ENCODE measurements around the gene ERMP1.
"Not testable (repeated sequence)": the region's sequence is repeated elsewhere in the genome, so short reads cannot be mapped to it uniquely, and the experiment has no call there.

ERMP1 gene, protein sequence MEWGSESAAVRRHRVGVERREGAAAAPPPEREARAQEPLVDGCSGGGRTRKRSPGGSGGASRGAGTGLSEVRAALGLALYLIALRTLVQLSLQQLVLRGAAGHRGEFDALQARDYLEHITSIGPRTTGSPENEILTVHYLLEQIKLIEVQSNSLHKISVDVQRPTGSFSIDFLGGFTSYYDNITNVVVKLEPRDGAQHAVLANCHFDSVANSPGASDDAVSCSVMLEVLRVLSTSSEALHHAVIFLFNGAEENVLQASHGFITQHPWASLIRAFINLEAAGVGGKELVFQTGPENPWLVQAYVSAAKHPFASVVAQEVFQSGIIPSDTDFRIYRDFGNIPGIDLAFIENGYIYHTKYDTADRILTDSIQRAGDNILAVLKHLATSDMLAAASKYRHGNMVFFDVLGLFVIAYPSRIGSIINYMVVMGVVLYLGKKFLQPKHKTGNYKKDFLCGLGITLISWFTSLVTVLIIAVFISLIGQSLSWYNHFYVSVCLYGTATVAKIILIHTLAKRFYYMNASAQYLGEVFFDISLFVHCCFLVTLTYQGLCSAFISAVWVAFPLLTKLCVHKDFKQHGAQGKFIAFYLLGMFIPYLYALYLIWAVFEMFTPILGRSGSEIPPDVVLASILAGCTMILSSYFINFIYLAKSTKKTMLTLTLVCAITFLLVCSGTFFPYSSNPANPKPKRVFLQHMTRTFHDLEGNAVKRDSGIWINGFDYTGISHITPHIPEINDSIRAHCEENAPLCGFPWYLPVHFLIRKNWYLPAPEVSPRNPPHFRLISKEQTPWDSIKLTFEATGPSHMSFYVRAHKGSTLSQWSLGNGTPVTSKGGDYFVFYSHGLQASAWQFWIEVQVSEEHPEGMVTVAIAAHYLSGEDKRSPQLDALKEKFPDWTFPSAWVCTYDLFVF

GRCh38 chr9:5832538-5833529, at the start of gene ERMP1:
Gene ERMP1, minus strand, starts transcription at chr9:5833117. Its CDS starts 90 bp downstream, at chr9:5833027.
- DNase-seq: peak; percentile 82

GRCh38 chr9:5882244-5883012, 49.5 kb upstream of the ERMP1 start:
- DNase-seq: not testable (repeated sequence)

DNA sequence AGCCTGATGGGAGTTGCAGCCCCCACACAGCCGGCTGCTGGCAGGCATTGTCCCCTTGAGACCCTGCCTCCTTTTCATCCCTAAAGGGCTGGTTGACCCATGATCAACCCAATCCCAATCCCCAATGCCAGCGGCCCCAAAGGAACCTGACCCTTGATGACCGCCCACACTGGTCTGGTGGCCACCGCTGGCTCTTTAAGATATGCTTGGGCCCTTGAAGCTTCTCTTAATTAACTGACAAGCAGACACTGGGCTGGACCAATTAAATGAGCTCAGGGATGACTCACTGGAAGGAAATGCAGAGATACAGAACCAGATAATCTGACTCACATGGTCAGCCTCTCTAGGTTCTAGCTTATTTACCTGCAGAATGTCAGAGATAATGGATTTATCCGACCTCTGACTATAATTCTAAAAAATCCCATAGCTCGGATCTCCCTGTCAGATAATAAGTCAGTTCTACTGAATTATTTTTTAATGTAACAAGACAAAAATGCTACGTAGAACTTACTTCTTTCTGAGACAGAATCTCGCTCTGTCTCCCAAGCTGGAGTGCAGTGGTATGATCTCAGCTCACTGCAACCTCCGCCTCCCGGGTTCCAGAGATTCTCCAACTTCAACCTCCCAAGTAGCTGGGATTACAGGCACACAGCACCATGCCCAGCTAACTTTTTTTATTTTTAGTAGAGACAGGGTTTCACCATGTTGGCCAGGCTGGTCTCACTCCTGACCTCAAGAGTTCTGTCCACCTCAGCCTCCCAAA, 46.7 kb upstream of the ERMP1 start:
- peak; percentile 90 for DNase-seq

DNA sequence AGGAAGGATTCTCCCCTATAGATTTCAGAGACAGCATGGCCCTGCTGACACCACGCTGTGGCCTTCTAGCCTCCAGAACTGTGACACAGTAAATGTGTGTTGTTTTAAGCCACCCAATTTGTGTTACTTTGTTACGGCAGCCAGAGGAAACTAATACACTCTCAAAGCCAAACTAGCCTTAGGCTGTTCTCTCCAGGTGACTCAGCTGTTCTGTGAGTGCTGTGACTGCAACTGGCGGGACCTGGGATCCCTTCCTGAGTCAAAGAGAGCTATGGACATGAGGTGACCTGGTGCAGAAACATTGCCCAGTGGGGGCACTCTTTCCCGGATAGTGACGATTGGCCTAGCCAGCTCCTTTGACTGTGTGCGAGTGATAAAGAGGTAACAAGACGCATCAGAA, 43.8 kb upstream of the ERMP1 start:
- DNase-seq: no peak

GRCh38 chr9:5876026-5876425, 43.1 kb upstream of the ERMP1 start:
- no peak for DNase-seq

DNA sequence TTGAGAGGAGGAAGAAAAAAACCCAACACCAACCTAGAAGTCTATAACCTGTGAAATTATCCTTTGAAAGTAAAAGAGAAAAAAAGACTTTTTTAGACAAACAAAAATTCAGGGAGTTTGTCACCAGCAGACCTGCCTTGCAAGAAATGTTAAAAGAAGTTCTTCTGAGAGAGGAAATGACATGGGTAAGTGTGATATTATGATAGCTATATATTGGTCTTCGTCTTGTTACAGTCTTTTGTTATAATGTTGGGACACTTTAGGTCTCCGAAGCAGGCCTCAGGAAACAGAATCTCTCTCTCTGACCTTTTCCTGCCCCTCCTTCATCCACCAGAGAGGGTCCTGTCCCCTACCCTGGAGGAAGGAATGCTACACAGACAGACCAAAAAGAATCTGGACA, 41.1 kb upstream of the ERMP1 start:
- no peak for DNase-seq

- no peak for DNase-seq
Measured at GRCh38 chr9:5873439-5873838, 40.5 kb upstream of the ERMP1 start.

DNA sequence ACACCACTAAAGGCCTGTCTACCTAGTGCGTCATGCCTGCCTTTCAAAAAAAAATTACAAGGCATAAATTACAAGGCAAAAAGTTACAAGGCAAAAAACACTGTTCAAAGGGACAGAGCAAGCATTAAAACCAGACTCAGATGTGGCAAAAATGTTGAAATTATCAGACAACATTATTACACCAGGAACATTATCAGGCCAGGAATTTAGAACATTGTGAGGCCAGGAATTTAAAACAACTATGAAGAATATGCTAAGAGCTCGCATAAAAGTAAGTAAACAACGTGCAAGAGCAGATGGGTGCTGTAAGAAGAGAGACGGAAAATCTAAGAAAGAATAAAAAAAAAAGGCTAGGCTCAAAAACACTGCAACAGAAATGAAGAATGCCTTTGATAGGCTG, 39.6 kb upstream of the ERMP1 start:
- peak; percentile 6 for DNase-seq

DNA sequence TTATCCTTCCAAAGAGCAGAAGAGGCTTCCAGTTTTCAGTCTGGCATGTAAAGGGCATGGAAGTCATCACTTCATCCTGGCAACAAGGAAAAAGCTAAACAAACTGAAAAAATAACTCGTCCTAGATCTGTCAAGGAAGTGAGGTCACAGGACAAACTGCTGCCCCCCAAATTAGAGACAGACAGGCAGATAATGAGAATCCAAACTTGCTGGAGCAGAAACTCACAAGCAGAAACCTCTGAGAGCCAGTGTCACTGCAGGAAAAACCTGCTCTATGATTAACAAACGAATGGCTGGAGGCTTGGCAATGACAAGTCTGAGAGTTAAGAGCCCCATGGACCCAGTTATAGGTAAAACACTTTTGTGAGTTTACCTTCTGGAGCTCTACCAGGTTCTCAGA, 38.9 kb upstream of the ERMP1 start:
- no peak for DNase-seq

DNA sequence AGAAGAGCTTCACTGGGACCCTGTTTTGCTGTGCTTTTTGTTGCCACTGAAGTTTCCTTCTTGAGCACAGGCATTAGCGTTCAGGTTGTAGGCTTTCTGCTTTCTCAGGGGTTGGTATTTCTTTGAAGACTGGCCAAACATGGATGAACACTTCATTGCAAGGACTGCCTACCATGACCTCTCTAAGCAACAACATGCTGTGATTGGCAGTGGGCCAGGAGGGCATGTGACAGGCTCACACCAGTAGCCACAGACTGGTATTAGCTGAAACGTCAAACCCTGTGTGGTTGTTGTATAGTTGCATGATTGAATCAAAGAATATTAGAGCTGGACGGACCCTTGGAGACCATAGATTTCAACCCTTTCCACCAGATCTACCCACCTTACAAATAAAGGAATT, 37.8 kb upstream of the ERMP1 start:
- no peak for DNase-seq

GRCh38 chr9:5870020-5870339, 37.1 kb upstream of the ERMP1 start:
- no peak for DNase-seq

DNA sequence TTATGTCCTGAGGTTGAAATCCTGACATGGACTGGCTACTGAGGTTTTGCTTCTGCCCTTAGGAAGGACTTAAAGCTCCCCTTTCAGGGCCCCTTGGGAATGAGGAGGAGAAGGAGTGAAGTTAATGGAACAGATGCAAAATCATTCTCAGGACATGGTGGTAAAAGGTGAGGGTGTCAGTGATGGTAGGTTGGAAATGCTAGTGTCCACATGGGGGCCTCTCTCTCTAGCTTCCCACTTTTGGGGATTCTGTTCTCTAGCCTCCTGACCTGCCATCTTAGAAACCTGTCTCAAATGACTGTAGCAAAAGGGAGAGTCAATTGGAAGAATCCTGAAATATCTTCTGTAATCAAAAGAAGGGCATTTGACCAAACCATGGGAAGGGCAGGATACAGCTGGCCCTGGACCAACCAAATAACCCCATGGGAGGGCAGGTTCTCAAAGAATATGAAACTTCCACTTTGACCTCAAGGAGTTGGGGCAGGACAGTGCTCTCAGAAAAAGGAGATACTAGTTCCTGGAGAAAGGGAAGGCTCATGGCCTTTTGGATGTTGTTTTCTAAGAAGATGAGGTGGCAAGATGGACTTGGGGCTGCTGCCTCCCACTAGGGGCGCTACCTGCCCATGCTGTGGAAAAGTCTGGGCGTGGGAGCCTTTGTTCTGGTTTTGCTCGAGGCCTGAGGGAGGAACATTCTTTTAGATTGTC, 36.5 kb upstream of the ERMP1 start:
- no peak for DNase-seq

DNA sequence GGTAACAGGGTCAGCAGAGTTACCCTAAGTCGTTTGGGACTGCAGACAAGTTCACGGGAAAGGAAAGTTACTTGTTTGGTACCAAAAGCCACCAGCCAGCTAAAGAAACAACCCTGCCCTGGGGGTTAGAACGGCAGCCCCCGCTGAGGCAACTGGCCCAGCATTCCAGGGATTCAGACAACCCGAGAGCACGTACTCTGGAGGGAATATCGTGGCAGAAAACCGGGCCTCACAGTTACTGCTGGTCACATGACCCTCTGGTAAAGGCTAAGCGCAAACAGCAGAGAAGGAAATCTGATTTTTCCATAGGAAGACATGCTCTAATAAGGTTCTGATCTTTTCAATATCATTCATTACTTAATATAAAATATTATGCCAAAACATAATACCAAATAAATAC, 35.3 kb upstream of the ERMP1 start:
- DNase-seq: no peak

- DNase-seq: no peak
Measured at GRCh38 chr9:5866685-5867084, 33.8 kb upstream of the ERMP1 start.

GRCh38 chr9:5866272-5866671, 33.4 kb upstream of the ERMP1 start:
- no peak for DNase-seq

- DNase-seq: no peak
Measured at GRCh38 chr9:5864446-5864845, 31.5 kb upstream of the ERMP1 start.

DNA sequence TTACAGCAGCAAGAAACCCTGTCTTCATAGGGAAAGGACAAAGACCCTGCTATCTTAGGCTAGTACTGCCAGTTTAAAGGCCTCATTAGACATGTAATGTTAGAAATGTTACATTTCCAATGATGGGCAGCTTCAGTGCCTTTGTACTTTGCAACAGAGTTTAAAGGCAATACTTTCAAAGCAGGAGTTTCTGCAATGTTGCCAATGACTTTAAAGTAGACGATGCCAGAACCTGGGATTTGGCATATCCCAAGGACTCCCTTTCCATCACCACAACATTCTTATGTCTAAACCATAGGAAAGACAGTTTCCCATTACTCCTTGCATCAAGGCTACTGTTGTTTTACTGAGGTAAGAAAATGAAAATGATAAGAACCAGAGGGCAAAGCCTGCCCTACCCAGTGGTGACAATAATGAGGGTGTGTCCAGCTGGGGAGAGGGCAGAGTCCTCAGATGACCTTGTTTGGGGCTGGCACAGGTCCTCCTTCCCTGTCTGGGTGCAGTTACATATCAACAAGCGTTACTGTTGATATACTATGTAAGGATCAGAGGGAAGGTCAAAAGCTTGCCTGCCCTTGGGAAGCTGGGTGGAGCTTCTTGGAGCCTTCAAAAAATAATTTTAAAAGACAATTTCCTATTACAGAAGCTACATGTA, 30.3 kb upstream of the ERMP1 start:
- no peak for DNase-seq

- DNase-seq: no peak
Measured at GRCh38 chr9:5858833-5859232, 25.9 kb upstream of the ERMP1 start.

DNA sequence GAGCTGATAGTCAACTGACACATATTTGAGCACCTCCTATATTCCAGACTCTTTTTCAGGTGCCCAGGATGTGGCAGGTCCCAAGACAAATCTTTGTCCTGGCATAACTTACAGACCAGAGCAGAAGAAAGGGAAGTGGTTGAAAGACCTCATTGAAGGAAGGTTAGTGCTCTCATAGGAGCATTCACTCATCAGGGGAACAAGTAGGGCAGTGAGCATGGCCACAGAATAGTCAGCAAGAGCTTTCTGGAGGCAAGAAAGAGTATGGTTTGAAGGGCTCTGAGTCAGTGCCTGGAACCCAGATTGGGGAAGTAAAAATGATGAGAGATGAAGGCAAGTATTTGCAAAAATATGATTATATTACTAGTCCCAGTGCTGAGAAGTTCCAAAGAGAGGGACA, 25.0 kb upstream of the ERMP1 start:
- DNase-seq: no peak
